GM19372 (cell line): ENCODE measurements around the gene PDE6B.
"Not testable (repeated sequence)": the region's sequence is repeated elsewhere in the genome, so short reads cannot be mapped to it uniquely, and the experiment has no call there.

Source experiments
- ATAC-seq: cut with Tn5 transposase; IDR thresholded peaks from one replicate; pipeline ENCODE4 v1.9.1; 2021; ENCODE audit warnings: mild to moderate bottlenecking, low read depth, moderate library complexity; ENCODE audit not compliant: unreplicated experiment

Gene PDE6B

DNA sequence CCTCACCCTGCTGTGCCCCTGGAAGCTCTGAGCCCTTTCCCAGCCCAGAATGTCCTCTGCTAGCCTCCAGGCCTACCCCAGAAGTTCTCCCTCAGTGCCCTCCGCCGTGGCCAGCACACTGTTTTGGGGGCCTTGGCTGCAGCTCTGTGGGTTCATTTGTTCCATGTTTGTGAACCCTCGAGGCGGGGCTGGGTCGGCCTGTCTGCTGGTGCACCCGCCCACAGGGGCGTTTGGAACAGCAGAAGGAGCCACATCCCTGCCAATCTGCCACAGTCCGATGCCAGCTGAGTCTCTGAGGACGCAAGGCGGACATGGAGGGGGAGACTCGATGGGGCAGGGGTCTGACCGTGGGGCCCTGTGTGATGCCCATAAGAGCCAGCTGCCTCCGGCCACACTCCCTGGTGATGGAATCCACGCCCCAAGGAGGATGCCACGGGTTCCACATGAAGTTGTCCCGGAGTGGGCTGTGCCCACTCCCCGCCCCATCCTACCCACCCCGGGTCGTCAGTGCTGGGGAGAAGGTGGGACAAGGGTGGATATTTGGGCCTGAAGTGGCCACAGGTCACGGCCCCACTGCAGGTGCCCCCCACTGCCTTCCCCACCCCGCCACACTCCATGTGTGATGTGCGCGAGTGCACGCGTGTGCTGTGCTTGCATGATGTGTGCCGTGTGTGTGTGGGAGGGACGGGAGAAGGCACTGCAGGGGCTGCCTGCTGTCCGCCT is 41.6 kb downstream of the PDE6B start:
- ATAC-seq = no peak

GRCh38 chr4:667545-667925 is 42.2 kb downstream of the PDE6B start:
- ATAC-seq = no peak

- not testable (repeated sequence) for ATAC-seq
These were observed 42.8 kb downstream of the PDE6B start for GRCh38 chr4:668219-668618.

DNA sequence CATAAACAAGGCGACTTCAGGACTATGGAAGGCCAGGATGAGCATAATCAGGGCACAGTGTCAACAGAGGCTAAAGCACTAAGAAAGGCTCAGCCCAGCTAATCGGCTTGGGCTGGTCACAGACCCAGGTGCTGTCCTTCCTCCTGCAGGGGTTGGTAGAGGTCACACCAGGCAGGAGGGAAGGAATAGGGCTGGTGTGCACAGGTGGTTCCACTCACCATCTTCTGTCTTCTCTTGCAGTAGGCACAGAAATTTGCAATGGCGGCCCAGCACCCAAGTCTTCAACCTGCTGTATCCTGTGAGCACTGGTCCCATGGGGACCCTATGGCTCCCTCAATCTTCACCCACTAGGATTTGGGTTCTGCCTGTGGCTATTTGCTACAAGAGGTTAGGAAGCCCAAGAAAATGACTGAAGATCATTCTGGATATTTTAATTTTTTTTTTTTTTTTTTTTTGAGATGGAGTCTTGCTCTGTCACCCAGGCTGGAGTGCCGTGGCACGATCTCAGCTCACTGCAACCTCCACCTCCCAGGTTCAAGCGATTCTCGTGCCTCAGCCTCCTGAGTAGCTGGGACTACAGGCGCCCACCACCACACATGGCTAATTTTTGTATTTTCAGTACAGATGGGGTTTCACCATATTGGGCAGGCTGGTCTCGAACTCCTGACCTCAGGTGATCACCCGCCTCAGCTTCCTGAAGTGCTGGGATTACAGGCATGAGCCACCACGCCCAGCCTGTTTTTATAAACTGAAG is 44.6 kb downstream of the PDE6B start:
- ATAC-seq = not testable (repeated sequence)

DNA sequence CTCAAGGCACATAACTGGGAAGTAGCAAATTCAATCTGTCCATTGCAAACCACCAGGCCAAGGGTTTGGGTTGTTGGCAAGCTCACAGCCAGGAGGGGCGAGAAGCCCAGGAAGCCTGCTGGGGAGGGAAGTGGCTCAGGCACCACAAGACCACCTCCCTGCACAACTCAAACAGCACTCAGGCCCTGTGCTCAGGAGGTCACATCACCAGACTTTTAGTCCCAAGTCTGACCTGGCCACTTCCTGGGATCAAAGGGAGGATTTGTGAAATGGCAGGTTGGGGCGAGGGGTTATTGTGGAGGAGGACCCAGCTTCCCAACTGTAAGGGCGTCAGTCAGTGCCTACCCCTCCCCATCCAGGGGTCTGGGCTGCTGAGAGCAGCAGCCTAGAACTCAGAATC is 46.4 kb downstream of the PDE6B start:
- ATAC-seq = no peak

DNA sequence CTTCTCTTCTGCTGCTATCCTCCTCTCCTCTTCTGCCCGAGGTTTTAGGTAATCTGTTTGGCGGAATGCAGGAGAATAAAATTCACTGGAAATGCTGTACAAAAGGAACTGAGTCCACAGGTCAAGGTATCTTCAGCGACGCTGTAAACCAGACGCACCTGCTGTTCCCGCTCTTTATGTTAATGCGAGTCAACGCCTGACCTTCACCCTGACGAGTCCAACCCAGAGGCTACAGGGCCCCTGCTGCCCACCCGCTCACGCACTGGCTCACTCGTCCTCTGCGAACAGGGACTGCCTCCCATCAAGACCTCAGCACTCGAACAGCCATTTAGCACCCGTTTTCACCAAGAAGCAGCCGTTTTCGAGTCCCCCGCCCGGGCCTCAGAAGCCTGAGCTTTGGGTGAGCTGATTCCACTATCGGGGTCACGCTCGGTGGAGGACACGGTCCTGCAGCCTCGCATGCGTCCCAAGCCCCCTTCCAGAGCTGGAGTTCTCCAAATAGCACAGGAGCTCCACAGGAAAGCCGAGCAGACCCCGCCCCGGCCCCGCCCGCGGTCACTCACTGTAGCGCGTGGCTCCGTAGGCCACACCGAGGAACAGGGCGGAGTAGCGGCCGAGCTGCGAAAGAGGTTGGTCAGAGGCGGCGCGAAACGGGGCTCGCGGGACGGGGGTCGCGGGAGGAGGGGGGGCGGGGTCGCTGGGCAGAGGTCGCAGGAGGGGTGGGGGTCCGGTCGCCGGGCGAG is 48.1 kb downstream of the PDE6B start:
- ATAC-seq = no peak

DNA sequence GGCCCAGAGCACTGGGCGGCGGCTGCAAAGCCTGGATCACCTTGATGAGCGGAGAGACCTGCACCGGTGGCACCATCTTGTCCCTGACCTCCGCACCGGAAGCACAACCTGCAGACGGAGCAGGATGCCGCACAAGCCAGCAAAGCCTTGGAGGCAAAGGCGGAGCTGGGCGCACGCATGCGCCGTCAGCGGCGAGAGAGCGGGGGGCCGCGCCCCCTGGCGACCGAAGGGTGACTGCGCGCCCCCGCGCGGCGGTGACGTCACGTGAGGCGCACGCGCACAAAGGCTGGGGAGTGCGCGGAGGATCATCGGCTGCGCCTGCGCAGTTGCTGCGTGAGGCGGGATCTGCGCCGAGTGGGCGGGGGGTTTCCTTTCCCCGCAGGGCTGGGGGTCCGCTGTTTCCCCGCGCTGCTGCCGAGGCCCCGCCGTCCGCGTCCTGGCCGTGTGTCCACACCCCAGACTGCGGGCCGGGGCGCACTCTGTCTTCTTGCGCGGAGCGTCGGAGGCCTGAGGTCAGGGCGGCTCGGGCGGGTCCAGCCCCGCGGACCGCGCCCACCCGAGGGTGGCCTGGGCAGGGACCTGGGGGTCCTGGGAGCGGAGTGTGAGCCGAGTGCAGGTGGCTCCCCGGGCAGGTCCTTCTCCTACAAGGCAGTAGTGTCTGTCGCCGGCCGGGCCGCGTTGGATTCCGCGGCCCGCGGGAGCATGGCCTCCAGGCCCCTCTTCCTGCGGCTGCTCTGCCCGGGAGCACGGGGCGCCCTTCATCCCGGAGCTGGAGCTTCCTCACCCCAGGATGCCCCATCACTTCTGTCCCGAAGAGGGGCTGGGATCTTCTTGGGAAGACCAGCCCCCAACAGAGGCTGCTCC is 49.0 kb downstream of the PDE6B start, which contains the start of the genes ATP5ME and MYL5:
Gene ATP5ME, minus strand, starts transcription at position 105 of the 864 bp plus-strand sequence. Its CDS starts 29 bp downstream, at position 76.
Gene MYL5, plus strand, starts transcription at position 371 of the 864 bp plus-strand sequence. CDS start 3,485 bp downstream, outside the sequence.
- peak; percentile 81 for ATAC-seq

DNA sequence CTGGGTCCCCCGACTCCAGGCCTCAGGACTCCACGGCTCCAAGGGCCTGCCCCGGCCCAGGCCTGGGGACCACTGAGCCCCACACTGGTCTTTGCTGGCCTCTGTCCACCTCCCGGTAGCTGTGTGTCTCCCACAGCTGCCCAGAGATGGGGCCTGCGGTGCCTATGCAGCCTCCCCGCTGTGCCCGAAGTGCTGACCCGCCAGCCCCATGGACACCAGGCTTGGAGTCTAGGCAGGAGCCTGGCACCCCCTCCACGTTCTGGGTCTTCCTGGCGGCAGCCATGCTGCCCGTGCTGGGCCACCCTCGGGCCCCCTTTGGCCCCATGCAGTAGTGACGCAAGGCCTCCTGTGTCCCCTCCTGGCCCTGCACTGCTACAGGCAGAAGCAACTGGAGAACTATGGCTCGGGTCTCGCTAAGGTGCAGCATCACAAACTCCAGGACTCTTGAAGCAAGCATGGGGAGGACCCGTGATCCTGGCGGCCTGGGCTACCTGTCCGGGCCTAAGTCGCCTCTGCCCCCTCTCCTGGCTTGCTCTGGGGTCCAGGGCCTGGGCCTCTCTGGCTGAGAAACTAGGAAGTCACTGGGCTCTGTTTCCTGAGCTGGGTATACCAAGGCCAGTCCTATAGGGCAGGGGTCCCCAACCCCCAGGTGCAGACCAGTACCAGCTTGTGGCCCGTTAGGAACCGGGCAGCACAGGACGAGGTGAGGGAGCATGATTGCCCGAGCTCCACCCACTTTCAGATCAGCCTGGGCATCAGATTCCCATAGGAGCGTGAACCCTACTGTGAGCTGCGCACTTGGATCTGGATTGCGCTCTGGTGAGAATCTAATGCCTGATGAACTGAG is 49.9 kb downstream of the PDE6B start:
- ATAC-seq = peak; percentile 1

- no peak for ATAC-seq
These were observed 50.9 kb downstream of the PDE6B start for GRCh38 chr4:675980-676870.

- no peak for ATAC-seq
These were observed 51.5 kb downstream of the PDE6B start for GRCh38 chr4:676871-677235.

GRCh38 chr4:677431-678293 is 52.3 kb downstream of the PDE6B start:
- ATAC-seq = no peak

DNA sequence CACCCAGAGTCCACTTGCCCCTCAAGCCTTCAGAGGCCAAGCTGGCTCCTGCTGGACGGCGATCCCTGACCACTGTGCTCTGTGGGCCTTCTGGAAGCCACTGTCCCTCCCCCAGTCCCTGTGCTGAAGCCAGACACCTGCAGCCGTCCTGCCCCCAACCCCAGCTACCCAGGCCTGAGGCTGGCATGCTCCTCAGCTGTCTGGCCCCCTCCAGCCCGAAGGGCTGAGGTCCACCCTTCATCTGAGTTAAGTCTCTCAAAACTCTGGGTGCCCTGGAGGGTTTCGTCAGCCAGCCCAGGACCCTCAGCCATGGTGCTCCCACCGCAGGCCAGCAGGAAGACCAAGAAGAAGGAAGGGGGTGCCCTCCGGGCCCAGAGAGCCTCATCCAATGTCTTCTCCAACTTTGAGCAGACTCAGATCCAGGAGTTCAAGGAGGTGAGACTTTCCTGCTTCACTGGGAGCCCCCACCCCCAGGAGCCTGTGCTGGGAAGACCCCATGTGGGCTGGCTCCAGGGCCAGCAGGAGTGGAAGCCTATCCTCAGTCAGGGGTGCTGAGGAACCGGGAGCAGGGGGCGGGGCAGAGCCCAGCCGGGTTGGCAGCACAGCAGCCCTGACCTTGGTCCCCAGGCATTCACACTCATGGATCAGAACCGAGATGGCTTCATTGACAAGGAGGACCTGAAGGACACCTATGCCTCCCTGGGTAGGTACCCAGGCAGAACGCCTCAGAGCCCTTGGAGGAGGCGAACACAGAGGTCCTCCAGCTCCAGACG is 53.1 kb downstream of the PDE6B start:
- no peak for ATAC-seq

GRCh38 chr4:679104-679481 is 53.7 kb downstream of the PDE6B start:
- no peak for ATAC-seq

GRCh38 chr4:679629-680028 is 54.3 kb downstream of the PDE6B start:
- ATAC-seq = no peak

- ATAC-seq = no peak
These were observed 54.7 kb downstream of the PDE6B start for GRCh38 chr4:680091-680490.

DNA sequence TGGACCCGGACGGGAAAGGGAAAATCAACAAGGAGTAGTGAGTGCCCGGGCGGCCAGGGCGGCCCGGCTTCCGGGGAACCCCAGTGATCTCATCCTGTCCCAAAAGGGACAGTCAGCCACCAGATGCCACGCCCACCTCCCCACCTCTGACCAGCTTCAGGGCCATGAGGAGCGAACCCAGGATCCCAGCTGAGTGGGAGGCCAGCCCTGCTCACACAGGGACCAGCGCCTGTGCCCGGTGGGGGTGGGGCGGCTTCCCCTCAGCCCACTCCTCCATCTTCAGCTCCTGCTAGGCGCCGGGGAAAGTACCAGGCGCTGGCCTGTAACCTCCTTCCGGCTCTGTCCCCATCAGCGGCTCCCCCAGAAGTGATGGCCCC is 55.2 kb downstream of the PDE6B start:
- no peak for ATAC-seq
